Panc1 (cell line): Measurements from ENCODE around the gene MT1B. TPM values are rescaled to one million over a fixed set of nuclear protein-coding genes. Genes with fewer than 3 reads are reported as not detected.

Experiments used
- ATAC-seq: fragments of 200-7000 bp; cut with Tn5 transposase; 2 replicates; pipeline ENCODE4 v1.9.1; 2020; ENCODE audit warnings: mild to moderate bottlenecking, moderate library complexity
- BruUV-seq: library from RNA; stranded (reverse); fragments of 400-500 nt; replicated peaks from 2 replicates; lab custom pipeline; 2021; lab: Mats Ljungman, UMichigan
- CTCF ChIA-PET: fragments of 300-600 bp; sonication (Branson Sonifier 250); formaldehyde crosslinking; loops from one replicate; lab custom pipeline; 2022; ENCODE audit warnings: antibody characterized with exemption; lab: Charles Lee
- POLR2A ChIA-PET: fragments of 300-600 bp; sonication (Branson Sonifier 250); formaldehyde crosslinking; loops from one replicate; lab custom pipeline; 2022; ENCODE audit warnings: antibody characterized with exemption; lab: Charles Lee
- DNase-seq: peaks from one replicate; pipeline ENCODE4 v3.0.0-alpha.2; 2010; ENCODE audit warnings: low read depth, low spot score
- H3K27ac ChIP-seq: 2 replicates; pipeline ENCODE4 v1.5.1; 2011; ENCODE audit warnings: mild to moderate bottlenecking, low read length, inconsistent platforms
- H3K27me3 ChIP-seq: fragments of 200-500 bp; sonication (Bioruptor generic); 2 replicates; pipeline ENCODE4 v1.6.0; 2014; ENCODE audit warnings: low read length, inconsistent platforms; ENCODE audit not compliant: control insufficient read depth, insufficient read depth
- H3K36me3 ChIP-seq: fragments of 200-500 bp; sonication (Bioruptor generic); 2 replicates; pipeline ENCODE4 v1.5.1; 2014; ENCODE audit warnings: inconsistent platforms, mild to moderate bottlenecking, low read length, moderate library complexity; ENCODE audit not compliant: control insufficient read depth, insufficient read depth
- H3K4me1 ChIP-seq: 2 replicates; pipeline ENCODE4 v1.5.1; 2011; ENCODE audit warnings: inconsistent platforms, mild to moderate bottlenecking, low read length, moderate library complexity; ENCODE audit not compliant: control insufficient read depth, insufficient read depth
- H3K4me3 ChIP-seq, 2 experiments: 2 replicates each; pipeline ENCODE4 v1.5.1; 2011 to 2012; ENCODE audit warnings: low read depth in 2 of 2, low read length in 2 of 2, mild to moderate bottlenecking in 2 of 2, inconsistent platforms in 1 of 2, moderate library complexity in 1 of 2
- H3K9me3 ChIP-seq: fragments of 200-500 bp; sonication (Bioruptor generic); 2 replicates; pipeline ENCODE4 v1.5.1; 2014; ENCODE audit warnings: low read depth, mild to moderate bottlenecking, inconsistent platforms, low read length, moderate library complexity; ENCODE audit not compliant: control insufficient read depth, insufficient read depth
- CTCF ChIP-seq: fragments of 450-650 bp; IDR thresholded peaks from 2 replicates; pipeline ENCODE4 v1.5.1; 2017; ENCODE audit warnings: mild to moderate bottlenecking
- POLR2AphosphoS5 ChIP-seq: IDR thresholded peaks from 2 replicates; pipeline ENCODE4 v1.6.1; 2012; ENCODE audit warnings: mild to moderate bottlenecking, low read depth, low read length, moderate library complexity
- REST ChIP-seq, 2 experiments: IDR thresholded peaks; 2 replicates each; pipeline ENCODE4 v1.6.1; 2011 to 2012; ENCODE audit warnings: low read depth in 2 of 2, control low read depth in 1 of 2, low read length in 1 of 2, mild to moderate bottlenecking in 1 of 2, moderate library complexity in 1 of 2; ENCODE audit not compliant: insufficient read depth in 1 of 2
- SIN3A ChIP-seq: IDR thresholded peaks from 2 replicates; pipeline ENCODE4 v1.6.1; 2012; ENCODE audit warnings: low read depth, mild to moderate bottlenecking, low read length, moderate library complexity, borderline replicate concordance; ENCODE audit not compliant: insufficient read depth
- TCF7L2 ChIP-seq: IDR thresholded peaks from 2 replicates; pipeline ENCODE4 v1.6.1; 2011; ENCODE audit warnings: mild to moderate bottlenecking, low read depth, low read length, inconsistent platforms
- in situ Hi-C: cut with HindIII; loops from 2 replicates; pipeline ENCODE4 v1.10.0; 2016; ENCODE audit warnings: low sequenced_read_pairs, low pct_unique_long_range_greater_than_20kb
- intact Hi-C: fragments of 100-400 bp; cut with micrococcal nuclease; formaldehyde crosslinking; loops from one replicate; pipeline ENCODE4 v1.10.0; 2022; ENCODE audit not compliant: unreplicated experiment
- total RNA-seq: library from RNA; stranded (reverse); gene quantifications from one replicate; pipeline ENCODE4 v1.2.1, GENCODE V29; 2021; ENCODE audit not compliant: unreplicated experiment

MT1B gene
- total RNA-seq, 1 experiment from 2014 or later = not detected

DNA sequence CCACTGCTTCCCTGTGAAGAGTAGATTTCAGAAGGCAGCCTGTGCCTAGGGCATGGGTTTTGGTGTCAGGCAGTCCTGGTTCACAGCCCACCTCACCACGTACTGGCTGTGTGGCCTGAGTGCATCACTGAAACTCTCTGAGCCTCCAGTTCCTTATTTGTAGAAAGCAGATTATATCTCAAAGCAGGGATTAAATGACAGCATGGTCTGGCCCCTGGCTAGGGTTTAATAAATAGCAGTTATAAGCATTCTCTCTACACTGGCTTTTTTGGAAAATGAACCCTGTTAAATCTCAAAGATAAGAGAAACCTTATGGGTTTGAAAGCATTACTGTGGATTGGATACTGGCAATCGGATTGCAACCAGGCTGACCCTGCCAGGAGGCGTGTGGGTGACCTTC is 22.2 kb upstream of the MT1B start:
- DNase-seq (no peak), ATAC-seq (no peak)
- Histone ChIP-seq H3K9me3 (no peaks in the 10 kb centered on the region), H3K36me3 (no peaks in the 10 kb centered on the region; the same call in 1 of the 2 replicates), H3K4me1 (peaks cover 13% of the 10 kb centered on the region), H3K4me3 (no peak overlapping the region), H3K27ac (no peak overlapping the region), H3K27me3 (no peaks in the 10 kb centered on the region)
- intact Hi-C loops (no loop called here), in situ Hi-C loops (no loop called here)
- no peak for TF ChIP-seq REST (IDR thresholded peaks at IDR 0.05; ENCODE audit: insufficient read depth in 1 of 2, low read depth in 2 of 2, low read length in 1 of 2)
- no peak for TF ChIP-seq POLR2AphosphoS5
- TF ChIP-seq SIN3A = no peak
- no peak for TF ChIP-seq TCF7L2
- TF ChIP-seq CTCF = no peak
- POLR2A ChIA-PET = interaction anchor here (0.5 kb wide), 1 partner anchor 43 kb away, joined by 3 read pairs; no protein-coding TSS in a partner anchor
- CTCF ChIA-PET = no interaction called here
- no TSS peak for BruUV-seq

- no peak for ATAC-seq
- Histone ChIP-seq H3K4me1 (peaks cover 13% of the 10 kb centered on the region), H3K27ac (no peak overlapping the region), H3K4me3 (no peak overlapping the region), H3K36me3 (no peaks in the 10 kb centered on the region; the same call in 1 of the 2 replicates), H3K9me3 (no peaks in the 10 kb centered on the region), H3K27me3 (no peaks in the 10 kb centered on the region)
- TF ChIP-seq REST (IDR thresholded peaks at IDR 0.05; ENCODE audit: insufficient read depth in 1 of 2, low read depth in 2 of 2, low read length in 1 of 2) = no peak
- no peak for TF ChIP-seq CTCF
- ChIA-PET POLR2A (no interaction called here), CTCF (no interaction called here)
- BruUV-seq = no TSS peak
- in situ Hi-C loops = no loop called here
- no peak for DNase-seq
- intact Hi-C loops = no loop called here
These were observed 21.6 kb upstream of the MT1B start for GRCh38 chr16:56630134-56630533.
